HepG2 (cell line): ENCODE results near the gene ZMYM3. TPM values are rescaled to one million over a fixed set of nuclear protein-coding genes. Genes with fewer than 3 reads are reported as not detected.
A peak's percentile ranks its signal among the peaks of the same experiment; 100 is the strongest.

Experiments used
- ATAC-seq: fragments of 200-7000 bp; cut with Tn5 transposase; 3 replicates; pipeline ENCODE4 v1.9.1; 2020; ENCODE audit warnings: mild to moderate bottlenecking, moderate library complexity
- BruUV-seq: library from RNA; stranded (reverse); fragments of 400-500 nt; replicated peaks from 2 replicates; lab custom pipeline; 2021; lab: Mats Ljungman, UMichigan
- CTCF ChIA-PET: fragments of 300-600 bp; formaldehyde crosslinking; extraction: SDS; loops from one replicate; lab custom pipeline; 2021; ENCODE audit warnings: low total read pairs, inconsistent platforms, low intra/inter-chr PET ratio; lab: Yijun Ruan, JAX
- POLR2A ChIA-PET: fragments of 350-600 bp; sonication (Branson Sonifier 250); formaldehyde crosslinking; loops from one replicate; lab custom pipeline; 2020; ENCODE audit warnings: antibody characterized with exemption, inconsistent platforms; lab: Yijun Ruan, JAX
- DNase-seq: peaks from one replicate; pipeline ENCODE4 v3.0.0-alpha.2; 2015; ENCODE audit warnings: low spot score
- FAIRE-seq: peaks from 3 replicates; lab custom pipeline; 2011; peaks lifted over from hg19 to GRCh38; lab: Jason Lieb, UNC
- H2AFZ ChIP-seq: one replicate; pipeline ENCODE4 v1.6.1; 2011; ENCODE audit warnings: low read length, inconsistent platforms
- H3K27ac ChIP-seq: fragments of 300-600 bp; 3 replicates; pipeline ENCODE4 v1.8.0; 2011; ENCODE audit warnings: mixed run types, mild to moderate bottlenecking, mixed read lengths, low read length, inconsistent platforms; ENCODE audit not compliant: insufficient read depth; ENCODE audit errors: extremely low read length
- H3K27me3 ChIP-seq, 2 experiments: fragments of 200-600 bp in 1 of 2; 2 replicates in 1 of 2; 3 replicates in 1 of 2; pipeline versions ENCODE4 v1.6.0 to v1.8.0; 2011; ENCODE audit warnings: low read length in 2 of 2, mild to moderate bottlenecking in 2 of 2, moderate library complexity in 2 of 2, inconsistent platforms in 1 of 2; ENCODE audit not compliant: insufficient read depth in 2 of 2, control insufficient read depth in 1 of 2
- H3K36me3 ChIP-seq, 2 experiments: fragments of 200-600 bp in 1 of 2; replicated peaks in 1 of 2; 2 replicates in 1 of 2; 3 replicates in 1 of 2; pipeline versions ENCODE4 v1.5.1 to v1.8.0; 2011; ENCODE audit warnings: low read length in 2 of 2, inconsistent platforms in 1 of 2; ENCODE audit not compliant: insufficient read depth in 2 of 2, control insufficient read depth in 1 of 2
- H3K4me1 ChIP-seq: 2 replicates; pipeline ENCODE4 v1.5.1; 2012; ENCODE audit warnings: low read length, inconsistent platforms; ENCODE audit not compliant: insufficient read depth
- H3K4me2 ChIP-seq: 2 replicates; pipeline ENCODE4 v1.6.0; 2011; ENCODE audit warnings: low read depth, low read length, inconsistent platforms
- H3K4me3 ChIP-seq, 3 experiments: fragments of 200-600 bp in 1 of 3; sonication (generic), shearing (Covaris generic) in 1 of 3; replicated peaks in 1 of 3; 2 replicates each; pipeline ENCODE4 v1.5.1; 2011 to 2016; ENCODE audit warnings: low read length in 3 of 3, inconsistent platforms in 2 of 3, low read depth in 2 of 3, mild to moderate bottlenecking in 2 of 3, control low read depth in 1 of 3, mixed read lengths in 1 of 3; ENCODE audit not compliant: insufficient read depth in 1 of 3
- H3K79me2 ChIP-seq: one replicate; pipeline ENCODE4 v1.6.1; 2011; ENCODE audit warnings: low read length, inconsistent platforms; ENCODE audit not compliant: insufficient read depth
- H3K9ac ChIP-seq: 2 replicates; pipeline ENCODE4 v1.6.0; 2011; ENCODE audit warnings: mild to moderate bottlenecking, low read depth, low read length, inconsistent platforms; ENCODE audit not compliant: insufficient read depth
- H3K9me3 ChIP-seq: 2 replicates; pipeline ENCODE4 v1.5.1; 2012; ENCODE audit warnings: mild to moderate bottlenecking, low read length
- H4K20me1 ChIP-seq: 2 replicates; pipeline ENCODE4 v1.6.0; 2011; ENCODE audit warnings: inconsistent platforms, mild to moderate bottlenecking, low read length, moderate library complexity; ENCODE audit not compliant: insufficient read depth
- E2F2 ChIP-seq: sonication (generic); formaldehyde crosslinking; IDR thresholded peaks from 2 replicates; pipeline ENCODE4 v1.4.0; 2020; ENCODE audit warnings: missing genetic modification reagents, borderline replicate concordance
- FIP1L1 ChIP-seq: fragments of 200-400 bp; formaldehyde crosslinking; IDR thresholded peaks from 2 replicates; pipeline ENCODE4 v1.6.1; 2018; ENCODE audit warnings: low read depth, mild to moderate bottlenecking, low read length, moderate library complexity, borderline replicate concordance; ENCODE audit not compliant: insufficient read depth
- HNF4G ChIP-seq, 2 experiments: sonication (generic) in 1 of 2; formaldehyde crosslinking in 1 of 2; IDR thresholded peaks; 2 replicates each; pipeline versions ENCODE4 v1.4.0 to v1.6.1; 2011 to 2020; ENCODE audit warnings: borderline replicate concordance in 2 of 2, low read depth in 2 of 2, mild to moderate bottlenecking in 2 of 2, low read length in 1 of 2, missing genetic modification reagents in 1 of 2, moderate library complexity in 1 of 2
- HOXA5 ChIP-seq: sonication (generic); formaldehyde crosslinking; IDR thresholded peaks from 2 replicates; pipeline ENCODE4 v1.4.0; 2020; ENCODE audit warnings: missing genetic modification reagents
- IKZF4 ChIP-seq: sonication (generic); formaldehyde crosslinking; IDR thresholded peaks from 2 replicates; pipeline ENCODE4 v1.5.1; 2020; ENCODE audit warnings: borderline replicate concordance, mild to moderate bottlenecking, low read depth, missing genetic modification reagents; ENCODE audit errors: not compliant biosample characterization
- KAT2B ChIP-seq: fragments of 150-350 bp; IDR thresholded peaks from 2 replicates; pipeline ENCODE4 v1.6.1; 2014; ENCODE audit warnings: low read depth, low read length, borderline replicate concordance
- MBD4 ChIP-seq: IDR thresholded peaks from 2 replicates; pipeline ENCODE4 v1.6.1; 2012; ENCODE audit warnings: low read length, inconsistent platforms, borderline replicate concordance
- MXI1 ChIP-seq: IDR thresholded peaks from 3 replicates; pipeline ENCODE4 v1.6.1; 2012; ENCODE audit warnings: low read depth, low read length, inconsistent platforms, borderline replicate concordance
- NFIB ChIP-seq: sonication (generic); formaldehyde crosslinking; IDR thresholded peaks from 2 replicates; pipeline ENCODE4 v1.9.0; 2021; ENCODE audit warnings: missing genetic modification reagents, mild to moderate bottlenecking, borderline replicate concordance
- NR3C1 ChIP-seq: sonication (generic); formaldehyde crosslinking; IDR thresholded peaks from 2 replicates; pipeline ENCODE4 v1.4.0; 2020; ENCODE audit warnings: missing genetic modification reagents
- SAP130 ChIP-seq: IDR thresholded peaks from 2 replicates; pipeline ENCODE4 v1.6.1; 2016; ENCODE audit warnings: low read depth
- SPEN ChIP-seq: sonication (generic); formaldehyde crosslinking; IDR thresholded peaks from 2 replicates; pipeline ENCODE4 v1.5.1; 2020; ENCODE audit warnings: low read depth, mild to moderate bottlenecking, missing genetic modification reagents
- THAP11 ChIP-seq: IDR thresholded peaks from 2 replicates; pipeline ENCODE4 v1.6.1; 2016; ENCODE audit warnings: missing biosample characterization, missing genetic modification reagents
- ZBTB14 ChIP-seq: sonication (generic); formaldehyde crosslinking; IDR thresholded peaks from 2 replicates; pipeline ENCODE4 v1.4.0; 2020; ENCODE audit warnings: missing genetic modification reagents
- ZC3H4 ChIP-seq: sonication (generic); formaldehyde crosslinking; IDR thresholded peaks from 2 replicates; pipeline ENCODE4 v1.4.0; 2020; ENCODE audit warnings: missing genetic modification reagents, borderline replicate concordance
- ZFY ChIP-seq: sonication (generic); formaldehyde crosslinking; IDR thresholded peaks from 2 replicates; pipeline ENCODE4 v1.4.0; 2020; ENCODE audit warnings: missing genetic modification reagents
- ZMAT3 ChIP-seq: sonication (generic); formaldehyde crosslinking; conservative IDR thresholded peaks from 2 replicates; pipeline ENCODE4 v1.7.0; 2021; ENCODE audit warnings: missing genetic modification reagents
- ZMYM2 ChIP-seq: sonication (generic); formaldehyde crosslinking; IDR thresholded peaks from 2 replicates; pipeline ENCODE4 v1.8.0; 2022; ENCODE audit warnings: mild to moderate bottlenecking, missing genetic modification reagents
- ZNF160 ChIP-seq: sonication (generic); formaldehyde crosslinking; IDR thresholded peaks from 2 replicates; pipeline ENCODE4 v1.8.0; 2022; ENCODE audit warnings: mild to moderate bottlenecking, inconsistent platforms, missing genetic modification reagents
- ZNF292 ChIP-seq: sonication (generic); formaldehyde crosslinking; IDR thresholded peaks from 2 replicates; pipeline ENCODE4 v1.8.1; 2022; ENCODE audit warnings: mild to moderate bottlenecking, low read depth, missing genetic modification reagents, borderline replicate concordance
- ZNF34 ChIP-seq: sonication (generic); formaldehyde crosslinking; IDR thresholded peaks from 2 replicates; pipeline ENCODE4 v1.4.0; 2020; ENCODE audit warnings: mild to moderate bottlenecking, missing genetic modification reagents, borderline replicate concordance
- ZNF552 ChIP-seq: sonication (generic); formaldehyde crosslinking; IDR thresholded peaks from 2 replicates; pipeline ENCODE4 v1.9.0; 2022; ENCODE audit warnings: missing genetic modification reagents, mild to moderate bottlenecking, borderline replicate concordance
- ZNF570 ChIP-seq: sonication (generic); formaldehyde crosslinking; IDR thresholded peaks from 2 replicates; pipeline ENCODE4 v1.4.0; 2020; ENCODE audit warnings: mild to moderate bottlenecking, missing genetic modification reagents, borderline replicate concordance
- ZNF773 ChIP-seq: sonication (generic); formaldehyde crosslinking; IDR thresholded peaks from 2 replicates; pipeline ENCODE4 v1.4.0; 2020; ENCODE audit warnings: missing genetic modification reagents, borderline replicate concordance
- WGBS: methylation state at CpG from one replicate; pipeline ENCODE4 v1.1.6; 2017; ENCODE audit warnings: low lambda C conversion rate; 5-methylcytosine and 5-hydroxymethylcytosine counted together
- in situ Hi-C: cut with HindIII; loops from 2 replicates; pipeline ENCODE4 v1.10.0; 2017; ENCODE audit warnings: low pct_unique_long_range_greater_than_20kb; ENCODE audit not compliant: extremely low pct_ligation_motif_present
- intact Hi-C: fragments of 100-400 bp; cut with micrococcal nuclease; formaldehyde crosslinking; loops from one replicate; pipeline ENCODE4 v1.10.0; 2022; ENCODE audit not compliant: unreplicated experiment
- polyA plus RNA-seq, 8 experiments: library from polyadenylated mRNA; depleted of rRNA in 3 of 8; stranded (reverse) in 7 of 8; unstranded in 1 of 8; fragments of >200 nt; fragmentation: Illumina TruSeq in 4 of 8; extraction: Trizol in 4 of 8; gene quantifications; 2 replicates each; pipeline versions ENCODE4 v1.2.1 to v1.2.3, GENCODE V29; 2011 to 2016; ENCODE audit warnings: low read depth in 4 of 8, missing spikeins in 1 of 8, mixed read lengths in 1 of 8; ENCODE audit not compliant: insufficient read depth in 1 of 8
- total RNA-seq, 5 experiments: library from RNA; depleted of rRNA; stranded (reverse); fragments of >200 nt; fragmentation: Illumina TruSeq; extraction: Trizol; gene quantifications; 2 replicates each; pipeline ENCODE4 v1.2.3, GENCODE V29; 2016; ENCODE audit warnings: low read depth in 1 of 5

Gene ZMYM3
- total and polyA plus RNA-seq, 2 of the 13 experiments (the other 11 are each of a cell fraction or from before 2014, with no cell fraction given) = 26.4 to 35.4 TPM

GRCh38 chrX:71217298-71217697 lies 36.6 kb downstream of the ZMYM3 start:
- ChIA-PET POLR2A (interaction anchor here (0.6 to 5.5 kb wide), 6 partner anchors 10 to 78 kb away, joined by 4 to 140 read pairs (median 17); partner anchors contain the start of genes NONO and ZMYM3), CTCF (no interaction called here)
- DNase-seq (no peak), FAIRE-seq (peak; percentile 71), ATAC-seq (no peak)
- peaks cover 26% of the 10 kb centered on the region for H3K79me2 ChIP-seq
- peaks cover 59% of the 10 kb centered on the region for H3K4me1 ChIP-seq
- intact Hi-C loops = loop anchor here (5.0 kb wide), 1 partner anchor 35 kb away; no protein-coding TSS in a partner anchor
- no TSS peak for BruUV-seq
- no peaks in the 10 kb centered on the region for H4K20me1 ChIP-seq
- in situ Hi-C loops = no loop called here
- no peaks in the 10 kb centered on the region; a peak in 1 of 5 replicates for H3K27me3 ChIP-seq
- no peaks in the 10 kb centered on the region for H3K36me3 ChIP-seq
- H3K27ac ChIP-seq = peak overlapping the region; percentile 91
- 0% methylated on average over 3 of the region's 6 CpGs for WGBS
- H3K9me3 ChIP-seq = no peaks in the 10 kb centered on the region
- H3K9ac ChIP-seq = peak overlapping the region; percentile 82
- H3K4me3 ChIP-seq = peak overlapping the region; percentile 76 to 79 (median 78); a peak in 5 of 6 replicates
- no peak overlapping the region for H2AFZ ChIP-seq
- H3K4me2 ChIP-seq = peak overlapping the region; percentile 82
- TF ChIP-seq ZFY (CRISPR knock-in tag) (peak; percentile 34; the same call in 1 of the 2 replicates), MXI1 (no peak), SPEN (peak; percentile 24; the same call in 1 of the 2 replicates), NFIB (no peak), HNF4G (IDR thresholded peaks at IDR 0.05; ENCODE audit: borderline replicate concordance, low read depth, low read length) (0 out of 2 replicates have a peak, but pooled peaks have one; percentile 33), HNF4G (CRISPR knock-in tag; IDR thresholded peaks at IDR 0.05; ENCODE audit: borderline replicate concordance, low read depth) (no peak), E2F2 (no peak), ZNF34 (CRISPR knock-in tag) (no peak), HOXA5 (CRISPR knock-in tag) (0 out of 2 replicates have a peak, but pooled peaks have one; percentile 30), NR3C1 (CRISPR knock-in tag) (no peak), ZBTB14 (CRISPR knock-in tag) (no peak), KAT2B (no peak), ZC3H4 (CRISPR knock-in tag) (no peak), ZMAT3 (CRISPR knock-in tag) (no peak), ZNF570 (no peak), MBD4 (no peak), ZNF160 (CRISPR knock-in tag) (no peak), ZNF773 (CRISPR knock-in tag) (no peak), ZMYM2 (CRISPR knock-in tag) (no peak), ZNF292 (no peak), FIP1L1 (no peak), SAP130 (CRISPR knock-in tag) (no peak), THAP11 (CRISPR knock-in tag) (no peak), IKZF4 (CRISPR knock-in tag) (no peak), ZNF552 (no peak)
